Smooth muscle cell (in vitro differentiated cells): ENCODE results near the gene LIMK1. TPM values are rescaled to one million over a fixed set of nuclear protein-coding genes. Genes with fewer than 3 reads are reported as not detected.
"Not testable (repeated sequence)": the region's sequence is repeated elsewhere in the genome, so short reads cannot be mapped to it uniquely, and the experiment has no call there.

Source experiments
- DNase-seq: peaks from one replicate; lab custom pipeline; 2025; ENCODE audit not compliant: unreplicated experiment; lab: John Stamatoyannopoulos, UW
- H2AFZ ChIP-seq: fragments of 200-600 bp; sonication (generic); 2 replicates; pipeline ENCODE4 v1.6.0; 2016; ENCODE audit warnings: antibody characterized with exemption, low read depth, mild to moderate bottlenecking
- H3F3A ChIP-seq: fragments of 200-600 bp; sonication (generic); 2 replicates; pipeline ENCODE4 v1.6.0; 2017; ENCODE audit warnings: antibody characterized with exemption, low read depth
- H3K27ac ChIP-seq: fragments of 200-600 bp; sonication (generic); 2 replicates; pipeline ENCODE4 v1.5.1; 2016; ENCODE audit warnings: low read depth, mild to moderate bottlenecking
- H3K27me3 ChIP-seq: fragments of 200-600 bp; sonication (generic); 2 replicates; pipeline ENCODE4 v1.6.1; 2016; ENCODE audit warnings: low read depth, mild to moderate bottlenecking
- H3K36me3 ChIP-seq: fragments of 200-600 bp; sonication (generic); 2 replicates; pipeline ENCODE4 v1.5.1; 2016; ENCODE audit warnings: low read depth
- H3K4me1 ChIP-seq: fragments of 200-600 bp; sonication (generic); 2 replicates; pipeline ENCODE4 v1.5.1; 2016; ENCODE audit warnings: low read depth
- H3K4me2 ChIP-seq: fragments of 200-600 bp; sonication (generic); 2 replicates; pipeline ENCODE4 v1.6.0; 2016; ENCODE audit warnings: mild to moderate bottlenecking
- H3K4me3 ChIP-seq: fragments of 200-600 bp; sonication (generic); 2 replicates; pipeline ENCODE4 v1.5.1; 2016; ENCODE audit warnings: mild to moderate bottlenecking
- H3K79me2 ChIP-seq: fragments of 200-600 bp; sonication (generic); 2 replicates; pipeline ENCODE4 v1.6.0; 2016; ENCODE audit warnings: low read depth, mild to moderate bottlenecking
- H3K9ac ChIP-seq: fragments of 200-600 bp; sonication (generic); 2 replicates; pipeline ENCODE4 v1.6.0; 2016; ENCODE audit warnings: low read depth
- H3K9me3 ChIP-seq: fragments of 200-600 bp; sonication (generic); replicated peaks from 2 replicates; pipeline ENCODE4 v1.5.1; 2016; ENCODE audit warnings: low read depth
- H4K20me1 ChIP-seq: fragments of 200-600 bp; sonication (generic); 2 replicates; pipeline ENCODE4 v1.6.0; 2016; ENCODE audit warnings: low read depth
- WGBS: methylation state at CpG from one replicate; pipeline ENCODE4 v1.1.7; 2016; ENCODE audit warnings: low lambda C conversion rate; 5-methylcytosine and 5-hydroxymethylcytosine counted together
- polyA plus RNA-seq: library from polyadenylated mRNA; unstranded; fragments of >200 nt; fragmentation: Nextera tagmentation; extraction: Ambion mirVana; gene quantifications from 2 replicates; pipeline ENCODE4 v1.2.1, GENCODE V29; 2016
- total RNA-seq: library from RNA; depleted of rRNA; stranded (reverse); fragments of >200 nt; gene quantifications from 2 replicates; pipeline ENCODE4 v1.2.3, GENCODE V29; 2014
- TF ChIP-seq, protein P1 (sequence below): fragments of 200-600 bp; sonication (generic); IDR thresholded peaks from 2 replicates; pipeline ENCODE4 v1.5.1; 2017; ENCODE audit warnings: borderline replicate concordance, mild to moderate bottlenecking, antibody characterized with exemption; ENCODE audit not compliant: insufficient read depth, poor library complexity, severe bottlenecking

LIMK1 gene
- total and polyA plus RNA-seq, 2 experiments from 2014 or later, result 23.6 to 29.2 TPM

DNA sequence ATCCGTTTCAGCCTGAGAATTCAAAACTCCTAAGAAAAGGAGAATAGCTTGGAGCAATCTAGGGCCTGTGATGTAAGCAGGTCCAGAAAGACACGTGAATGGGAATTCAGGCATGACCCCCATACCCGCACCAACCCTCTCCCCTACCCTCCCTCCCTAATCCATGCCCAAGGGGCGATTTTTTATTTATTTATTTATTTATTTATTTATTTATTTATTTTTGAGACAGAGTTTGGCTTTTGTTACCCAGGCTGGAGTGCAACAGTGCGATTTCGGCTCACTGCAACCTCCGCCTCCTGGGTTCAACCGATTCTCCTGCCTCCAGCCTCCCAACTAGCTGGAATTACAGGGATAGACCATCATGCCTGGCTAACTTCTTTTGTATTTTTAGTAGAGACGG lies 74.0 kb downstream of the LIMK1 start:
- Histone ChIP-seq H3K36me3 (no peaks in the 10 kb centered on the region), H2AFZ (no peak overlapping the region), H3K79me2 (no peaks in the 10 kb centered on the region)

GRCh38 chr7:74164985-74165456 lies 81.4 kb downstream of the LIMK1 start:
- no peaks in the 10 kb centered on the region for H3K27me3 ChIP-seq
- H3K4me2 ChIP-seq, result no peak overlapping the region
- H3K27ac ChIP-seq, result no peak overlapping the region
- no peak overlapping the region for H2AFZ ChIP-seq
- H4K20me1 ChIP-seq, result no peaks in the 10 kb centered on the region
- no peak overlapping the region for H3K9ac ChIP-seq
- H3K4me3 ChIP-seq, result no peak overlapping the region
- TF ChIP-seq, protein P1, sequence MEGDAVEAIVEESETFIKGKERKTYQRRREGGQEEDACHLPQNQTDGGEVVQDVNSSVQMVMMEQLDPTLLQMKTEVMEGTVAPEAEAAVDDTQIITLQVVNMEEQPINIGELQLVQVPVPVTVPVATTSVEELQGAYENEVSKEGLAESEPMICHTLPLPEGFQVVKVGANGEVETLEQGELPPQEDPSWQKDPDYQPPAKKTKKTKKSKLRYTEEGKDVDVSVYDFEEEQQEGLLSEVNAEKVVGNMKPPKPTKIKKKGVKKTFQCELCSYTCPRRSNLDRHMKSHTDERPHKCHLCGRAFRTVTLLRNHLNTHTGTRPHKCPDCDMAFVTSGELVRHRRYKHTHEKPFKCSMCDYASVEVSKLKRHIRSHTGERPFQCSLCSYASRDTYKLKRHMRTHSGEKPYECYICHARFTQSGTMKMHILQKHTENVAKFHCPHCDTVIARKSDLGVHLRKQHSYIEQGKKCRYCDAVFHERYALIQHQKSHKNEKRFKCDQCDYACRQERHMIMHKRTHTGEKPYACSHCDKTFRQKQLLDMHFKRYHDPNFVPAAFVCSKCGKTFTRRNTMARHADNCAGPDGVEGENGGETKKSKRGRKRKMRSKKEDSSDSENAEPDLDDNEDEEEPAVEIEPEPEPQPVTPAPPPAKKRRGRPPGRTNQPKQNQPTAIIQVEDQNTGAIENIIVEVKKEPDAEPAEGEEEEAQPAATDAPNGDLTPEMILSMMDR, result peak; percentile 14
- 34% methylated on average over 7 of the region's 7 CpGs for WGBS
- H3F3A ChIP-seq, result no peaks in the 10 kb centered on the region
- no peaks in the 10 kb centered on the region for H3K79me2 ChIP-seq
- no peaks in the 10 kb centered on the region for H3K36me3 ChIP-seq
- no peaks in the 10 kb centered on the region for H3K9me3 ChIP-seq
- H3K4me1 ChIP-seq, result no peaks in the 10 kb centered on the region
- DNase-seq, result no peak

More for the DNA sequence above, 74.0 kb downstream of the LIMK1 start:
- H4K20me1 ChIP-seq, result no peaks in the 10 kb centered on the region
- 96% methylated on average over 9 of the region's 9 CpGs for WGBS
- H3K27ac ChIP-seq, result no peak overlapping the region
- H3F3A ChIP-seq, result no peaks in the 10 kb centered on the region
- no peak overlapping the region for H3K4me2 ChIP-seq
- TF ChIP-seq, protein P1, result no peak
- no peak overlapping the region for H3K9ac ChIP-seq
- H3K27me3 ChIP-seq, result no peaks in the 10 kb centered on the region
- no peak for DNase-seq
- H3K4me3 ChIP-seq, result no peak overlapping the region
- no peaks in the 10 kb centered on the region for H3K4me1 ChIP-seq
- no peaks in the 10 kb centered on the region for H3K9me3 ChIP-seq

GRCh38 chr7:74165867-74166593 lies 82.4 kb downstream of the LIMK1 start:
- H4K20me1 ChIP-seq, result no peaks in the 10 kb centered on the region
- no peak for DNase-seq
- H3K9me3 ChIP-seq, result no peaks in the 10 kb centered on the region
- H3K79me2 ChIP-seq, result no peaks in the 10 kb centered on the region
- H3F3A ChIP-seq, result no peaks in the 10 kb centered on the region
- H3K4me2 ChIP-seq, result no peak overlapping the region
- H3K9ac ChIP-seq, result no peak overlapping the region
- H3K27ac ChIP-seq, result no peak overlapping the region
- WGBS, result 94% methylated on average over 15 of the region's 15 CpGs
- TF ChIP-seq, protein P1, result no peak
- no peaks in the 10 kb centered on the region for H3K36me3 ChIP-seq
- no peak overlapping the region for H3K4me3 ChIP-seq
- H3K4me1 ChIP-seq, result no peaks in the 10 kb centered on the region
- H2AFZ ChIP-seq, result no peak overlapping the region
- H3K27me3 ChIP-seq, result no peaks in the 10 kb centered on the region

- H3K27ac ChIP-seq, H3K9ac ChIP-seq, DNase-seq, H3K36me3 ChIP-seq, H3K79me2 ChIP-seq, H3K27me3 ChIP-seq, H2AFZ ChIP-seq, H3K4me1 ChIP-seq, H3F3A ChIP-seq, H3K4me3 ChIP-seq, H3K4me2 ChIP-seq, H3K9me3 ChIP-seq, H4K20me1 ChIP-seq: not testable (repeated sequence)
- WGBS, result 97% methylated on average over 6 of the region's 6 CpGs
Measured at GRCh38 chr7:74167324-74167723, 83.7 kb downstream of the LIMK1 start.

Other genes with a start within 250 kb of the LIMK1 start
- gene METTL27, start 241.3 kb upstream of the LIMK1 start, total RNA-seq, result 0.22 and 0.54 TPM in 2 replicates
- gene METTL27, start 241.3 kb upstream of the LIMK1 start, polyA plus RNA-seq, result 4.1 and 4.5 TPM in 2 replicates
- not detected in 2 replicates for gene TMEM270, start 222.6 kb upstream of the LIMK1 start, total RNA-seq
- gene TMEM270, start 222.6 kb upstream of the LIMK1 start, polyA plus RNA-seq, result not detected in 2 replicates
- gene ELN, start 55.6 kb upstream of the LIMK1 start, total RNA-seq, result 0.13 and 1.1 TPM in 2 replicates
- 0.21 TPM in 1 of 2 replicates, not detected in the other for gene ELN, start 55.6 kb upstream of the LIMK1 start, polyA plus RNA-seq
- gene EIF4H, start 90.6 kb downstream of the LIMK1 start, total RNA-seq, result 168 and 198 TPM in 2 replicates
- gene EIF4H, start 90.6 kb downstream of the LIMK1 start, polyA plus RNA-seq, result 222 and 241 TPM in 2 replicates
- 0.54 TPM in 1 of 2 replicates, not detected in the other for gene LAT2, start 126.2 kb downstream of the LIMK1 start, total RNA-seq
- 0.39 TPM in 1 of 2 replicates, not detected in the other for gene LAT2, start 126.2 kb downstream of the LIMK1 start, polyA plus RNA-seq
- gene RFC2, start 170.6 kb downstream of the LIMK1 start, total RNA-seq, result 12.9 and 29.4 TPM in 2 replicates
- gene RFC2, start 170.6 kb downstream of the LIMK1 start, polyA plus RNA-seq, result 20.5 and 28.9 TPM in 2 replicates
- 12.1 and 19.4 TPM in 2 replicates for gene CLIP2, start 205.6 kb downstream of the LIMK1 start, total RNA-seq
- 15.6 and 23.3 TPM in 2 replicates for gene CLIP2, start 205.6 kb downstream of the LIMK1 start, polyA plus RNA-seq